GM19372 (cell line): ENCODE data around the gene MAFG.
"Not testable (repeated sequence)": the region's sequence is repeated elsewhere in the genome, so short reads cannot be mapped to it uniquely, and the experiment has no call there.

ENCODE experiments used
- ATAC-seq: cut with Tn5 transposase; IDR thresholded peaks from one replicate; pipeline ENCODE4 v1.9.1; 2021; ENCODE audit warnings: mild to moderate bottlenecking, low read depth, moderate library complexity; ENCODE audit not compliant: unreplicated experiment

The MAFG gene

GRCh38 chr17:81924557-81925532, 2.7 kb downstream of the MAFG start:
- ATAC-seq, result no peak

- ATAC-seq, result no peak
Measured at GRCh38 chr17:81923302-81924260, 4.0 kb downstream of the MAFG start.

- no peak for ATAC-seq
Measured at GRCh38 chr17:81922566-81923301, 4.8 kb downstream of the MAFG start.

DNA sequence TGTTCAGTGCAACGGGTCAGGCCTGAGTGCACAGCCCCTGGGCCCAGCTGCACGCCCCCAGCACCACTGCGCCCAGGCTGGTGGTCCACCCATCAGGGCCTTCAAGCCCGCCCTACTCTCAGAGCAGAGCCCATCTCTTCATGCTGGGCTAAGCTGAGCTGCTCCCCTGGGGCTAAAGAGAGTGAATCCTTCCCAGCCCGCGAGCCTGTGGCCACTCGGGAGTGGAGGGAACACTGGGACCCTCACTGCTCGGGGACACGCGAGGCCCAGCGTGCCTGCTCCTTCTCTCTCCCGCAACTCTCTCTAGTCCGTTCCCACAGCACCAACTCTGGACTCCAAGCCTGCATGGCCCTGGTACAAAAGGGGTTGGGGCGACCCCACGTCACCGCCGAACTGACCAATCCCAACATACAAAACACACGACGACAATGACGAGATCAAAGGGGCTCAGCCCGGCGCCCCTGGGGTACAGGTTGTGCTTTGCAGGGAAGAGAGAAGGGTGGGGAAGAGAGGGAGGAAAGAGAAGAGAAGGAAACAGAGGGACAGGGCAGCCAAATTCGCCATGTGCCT, 5.5 kb downstream of the MAFG start:
- no peak for ATAC-seq

GRCh38 chr17:81921537-81921862, 6.0 kb downstream of the MAFG start:
- no peak for ATAC-seq

GRCh38 chr17:81920612-81921536, 6.7 kb downstream of the MAFG start:
- ATAC-seq, result no peak

- no peak for ATAC-seq
Measured at GRCh38 chr17:81918832-81919545, 8.5 kb downstream of the MAFG start.

DNA sequence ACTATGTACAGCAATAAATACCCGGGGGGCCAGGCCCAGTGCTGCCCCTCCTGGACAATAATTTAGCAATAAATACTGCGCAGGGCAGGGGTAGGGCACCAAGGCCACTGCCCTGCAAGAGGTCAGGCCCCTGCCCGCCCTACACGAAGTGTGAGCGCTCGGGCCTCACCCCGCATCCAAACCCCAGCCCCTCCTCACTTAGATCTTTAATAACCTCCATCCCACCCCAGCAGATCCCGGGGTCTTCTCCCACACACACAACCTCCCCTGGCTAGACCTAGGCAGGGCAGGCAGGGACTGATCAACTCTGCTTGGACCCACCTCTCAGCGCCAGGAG, 9.2 kb downstream of the MAFG start:
- ATAC-seq, result not testable (repeated sequence)

- peak; percentile 81 for ATAC-seq
Measured at GRCh38 chr17:81917565-81918332, 9.8 kb downstream of the MAFG start, which contains the start of gene SIRT7. Gene SIRT7, minus strand, starts transcription at chr17:81918176. Its CDS starts 45 bp downstream, at chr17:81918131.

GRCh38 chr17:81916234-81917001, 11.1 kb downstream of the MAFG start:
- no peak for ATAC-seq

DNA sequence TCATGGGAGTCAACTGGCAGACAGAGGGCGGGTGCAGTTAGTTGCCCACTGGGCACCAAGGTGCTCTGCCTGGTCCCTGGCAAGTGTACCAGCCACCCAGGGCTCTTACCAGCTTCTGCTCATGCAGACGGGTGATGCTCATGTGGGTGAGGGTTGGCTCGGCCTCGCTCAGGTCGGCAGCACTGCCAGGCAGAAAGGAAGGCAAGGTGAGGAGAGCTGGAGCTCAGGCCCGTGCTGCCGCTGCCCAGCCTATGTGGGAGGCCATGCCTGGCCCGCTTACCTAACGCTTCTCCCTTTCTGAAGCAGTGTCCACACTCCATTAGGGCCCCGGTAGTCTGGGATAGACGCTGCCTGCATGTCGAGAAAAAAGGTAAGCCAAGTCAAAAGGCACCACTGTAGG, 12.2 kb downstream of the MAFG start:
- ATAC-seq, result no peak

DNA sequence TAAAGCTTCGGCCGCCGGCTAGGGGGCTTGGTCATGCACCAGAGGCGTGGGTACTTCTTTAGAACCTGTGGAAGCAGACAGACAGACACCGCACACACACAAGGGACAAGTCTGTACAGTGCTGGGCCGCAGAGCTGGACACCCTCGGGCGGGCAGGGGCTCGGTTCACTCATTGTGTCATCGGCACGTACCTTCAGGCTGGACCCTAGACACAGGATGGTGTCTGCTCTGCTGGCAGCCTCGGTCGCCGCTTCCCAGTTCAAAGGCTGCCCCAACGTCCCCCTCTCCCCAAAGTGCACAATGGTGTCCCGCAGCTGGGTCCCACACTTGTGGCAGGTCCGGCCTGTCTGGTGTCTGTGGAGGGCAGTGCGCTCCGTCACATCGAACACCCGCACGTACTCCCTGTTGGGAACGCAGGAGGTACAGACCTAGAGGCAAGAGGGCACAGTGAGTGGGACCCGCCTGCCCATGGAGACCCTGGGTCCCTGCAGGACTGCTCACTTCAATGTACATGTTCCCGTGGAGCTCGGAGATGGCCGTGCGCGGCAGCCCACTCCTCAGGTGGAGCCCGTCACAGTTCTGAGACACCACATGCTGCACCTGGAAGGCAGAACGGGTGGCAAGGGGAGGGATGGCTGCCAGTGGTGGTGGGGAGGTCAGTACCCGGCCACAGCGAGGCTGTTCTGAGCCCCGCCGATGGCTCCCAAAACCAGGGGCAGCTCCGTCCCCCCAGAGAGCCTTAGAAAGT, 13.3 kb downstream of the MAFG start:
- ATAC-seq, result no peak

DNA sequence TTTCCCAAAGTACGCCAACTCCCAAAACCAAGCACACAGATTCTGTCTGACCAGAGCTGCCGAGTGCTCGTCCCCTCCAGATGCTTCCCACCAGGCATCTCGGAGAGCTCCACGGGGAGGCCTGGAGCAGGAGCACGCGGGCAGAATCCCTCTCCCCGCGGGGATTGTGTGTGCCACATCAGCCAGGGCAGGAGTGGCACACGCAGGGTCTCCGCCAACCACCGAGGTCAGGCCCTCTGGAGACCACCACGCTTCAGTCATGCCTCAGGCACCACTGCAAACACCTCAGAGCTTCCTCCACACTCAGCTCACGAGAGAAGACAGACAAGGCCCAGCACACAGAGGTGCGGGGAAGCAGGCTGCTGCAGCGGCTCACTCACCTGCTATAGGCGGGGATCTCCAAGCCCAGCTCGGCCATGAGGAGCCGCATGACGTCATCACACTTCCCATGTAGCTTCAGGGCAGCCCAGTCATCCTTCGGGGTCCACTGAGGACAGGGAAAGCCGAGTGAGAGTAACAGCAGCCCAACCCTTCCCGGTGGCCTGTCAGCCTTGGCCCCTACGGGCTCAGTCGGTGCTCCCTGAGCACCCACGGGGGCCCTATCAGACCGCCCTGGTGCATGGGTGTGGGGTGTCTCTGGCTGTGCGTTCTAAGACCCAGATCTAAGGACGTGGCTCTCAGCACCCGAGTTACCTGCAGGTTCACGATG, 14.0 kb downstream of the MAFG start:
- no peak for ATAC-seq

DNA sequence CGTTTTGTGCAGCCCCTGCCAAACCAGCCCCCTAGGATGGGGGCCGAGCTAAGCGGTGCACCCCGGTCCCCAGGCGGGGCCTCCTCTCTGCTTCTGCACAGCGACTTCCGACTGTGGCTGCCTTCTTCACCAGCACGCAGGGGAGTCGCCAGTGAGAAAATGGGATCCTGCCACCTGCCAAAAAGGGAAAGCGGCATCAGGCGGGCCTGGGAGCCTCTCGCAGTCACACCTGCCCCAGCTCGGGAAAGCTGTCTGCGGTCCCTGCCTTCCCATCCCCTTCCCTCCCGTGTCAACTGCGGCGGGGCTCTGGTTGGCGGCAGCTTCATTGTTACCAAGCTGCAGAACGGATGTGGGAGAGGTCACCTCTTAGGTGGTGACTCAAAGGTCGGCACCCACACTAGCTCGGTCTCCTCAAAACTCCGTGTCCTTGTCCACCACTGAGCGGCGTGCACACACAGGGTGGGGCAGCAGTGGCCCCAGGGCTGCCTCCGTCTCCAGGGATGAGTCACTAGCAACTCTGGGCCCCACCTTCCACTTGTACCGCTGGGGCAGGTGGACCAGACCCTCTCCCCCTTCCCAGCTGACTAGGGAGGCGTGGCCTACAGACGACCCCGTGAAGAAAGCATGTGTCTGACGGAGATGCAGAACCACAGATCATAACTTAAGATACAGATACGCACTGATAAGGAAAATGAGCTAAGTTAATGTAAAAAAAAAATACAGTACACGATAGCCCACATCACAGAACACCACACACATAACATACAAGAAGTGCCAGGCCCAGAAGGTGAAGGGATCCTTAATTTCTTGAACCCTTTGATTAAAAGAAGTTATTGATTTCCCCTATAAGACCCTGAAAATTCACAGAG, 14.9 kb downstream of the MAFG start:
- no peak for ATAC-seq

DNA sequence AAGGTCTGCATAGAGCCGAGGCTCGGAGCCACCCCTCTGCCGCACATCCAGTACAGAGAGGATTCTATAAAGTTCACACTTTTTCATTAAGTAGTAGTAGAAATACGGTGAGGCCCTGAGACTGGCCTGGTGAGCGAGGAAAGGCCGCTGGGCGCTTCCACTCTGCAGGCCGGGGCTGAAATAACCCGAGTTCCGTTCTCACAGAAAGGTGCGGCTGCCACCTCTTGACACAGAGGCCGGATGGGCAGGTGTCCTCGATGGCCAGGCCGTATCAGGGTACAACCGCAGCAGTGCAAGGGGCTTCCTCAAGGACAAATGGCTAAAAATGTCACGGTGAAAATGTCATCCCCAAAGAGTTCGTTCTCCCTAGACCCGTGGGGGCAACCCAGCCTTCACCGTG, 15.6 kb downstream of the MAFG start:
- ATAC-seq, result no peak
